Subcutaneous abdominal adipose tissue (tissue), 5 donors: ENCODE measurements around the gene BABAM1.

ENCODE experiments used
- H3K27ac ChIP-seq: one replicate; pipeline ENCODE4 v1.7.0; 2013; ENCODE audit warnings: low read depth, mild to moderate bottlenecking, inconsistent platforms, low read length, moderate library complexity
- H3K27me3 ChIP-seq, 5 donors: one replicate each; pipeline ENCODE4 v1.7.0; 2013; ENCODE audit warnings: low read length in 5 of 5, inconsistent platforms in 1 of 5; ENCODE audit not compliant: control insufficient read depth in 5 of 5, insufficient read depth in 4 of 5
- H3K36me3 ChIP-seq, 5 donors: one replicate each; pipeline ENCODE4 v1.7.0; 2013; ENCODE audit warnings: low read length in 5 of 5; ENCODE audit not compliant: control insufficient read depth in 5 of 5, insufficient read depth in 5 of 5
- H3K4me1 ChIP-seq, 5 donors: one replicate each; pipeline ENCODE4 v1.7.0; 2013; ENCODE audit warnings: low read length in 5 of 5, mild to moderate bottlenecking in 3 of 5, moderate library complexity in 1 of 5; ENCODE audit not compliant: control insufficient read depth in 5 of 5, insufficient read depth in 5 of 5
- H3K4me3 ChIP-seq, 5 donors: one replicate each; pipeline ENCODE4 v1.7.0; 2013; ENCODE audit warnings: low read length in 5 of 5, low read depth in 1 of 5
- H3K9ac ChIP-seq, 5 donors: one replicate each; pipeline ENCODE4 v1.7.0; 2013; ENCODE audit warnings: low read length in 5 of 5, mild to moderate bottlenecking in 4 of 5, moderate library complexity in 3 of 5
- H3K9me3 ChIP-seq, 5 donors: one replicate each; pipeline ENCODE4 v1.7.0; 2013; ENCODE audit warnings: low read length in 5 of 5; ENCODE audit not compliant: control insufficient read depth in 5 of 5
- donor health status: healthy.
- donor health status: healthy.
- donor health status: healthy.
- donor health status: healthy.
- donor health status: healthy.

BABAM1 gene

GRCh38 chr19:17300992-17301619, 33.9 kb downstream of the BABAM1 start:
- peaks cover 0 to 12% (median 4%) of the 10 kb centered on the region in 5 donors for H3K36me3 ChIP-seq
- H3K9ac ChIP-seq = no peak overlapping the region
- H3K27me3 ChIP-seq = no peaks in the 10 kb centered on the region
- no peak overlapping the region for H3K4me3 ChIP-seq
- H3K27ac ChIP-seq = no peak overlapping the region
- peaks cover 0 to 4% (median 3%) of the 10 kb centered on the region in 5 donors for H3K9me3 ChIP-seq
- peaks cover 3 to 42% (median 31%) of the 10 kb centered on the region in 5 donors for H3K4me1 ChIP-seq

- no peaks in the 10 kb centered on the region for H3K27me3 ChIP-seq
- peaks cover 0 to 12% (median 4%) of the 10 kb centered on the region in 5 donors for H3K36me3 ChIP-seq
- peak overlapping the region; percentile 19 to 67 (median 62) for H3K4me3 ChIP-seq
- no peak overlapping the region for H3K27ac ChIP-seq
- H3K9ac ChIP-seq = peak overlapping the region in 4 of 5 donors; percentile 66 to 76 (median 72)
- peaks cover 0 to 4% (median 3%) of the 10 kb centered on the region in 5 donors for H3K9me3 ChIP-seq
- peaks cover 3 to 49% (median 37%) of the 10 kb centered on the region in 5 donors for H3K4me1 ChIP-seq
These were observed 35.3 kb downstream of the BABAM1 start for GRCh38 chr19:17302391-17303166.

GRCh38 chr19:17303167-17303939, 36.1 kb downstream of the BABAM1 start, which contains the start of gene ABHD8:
ABHD8 (minus strand) TSS chr19:17303425; CDS start chr19:17301616, 1,809 bp downstream.
- Histone ChIP-seq H3K4me1 (peaks cover 3 to 49% (median 37%) of the 10 kb centered on the region in 5 donors), H3K9me3 (peaks cover 0 to under 1% (median 0%) of the 10 kb centered on the region in 5 donors), H3K4me3 (peak within 1 kb of the TSS; percentile 19 to 67 (median 62)), H3K27ac (peak within 1 kb of the TSS; percentile 86), H3K9ac (peak within 1 kb of the TSS in 4 of 5 donors; percentile 66 to 76 (median 72)), H3K36me3 (peaks cover 0 to 9% (median 2%) of the 10 kb centered on the region in 5 donors), H3K27me3 (no peaks in the 10 kb centered on the region)

- peak overlapping the region; percentile 86 for H3K27ac ChIP-seq
- no peaks in the 10 kb centered on the region for H3K9me3 ChIP-seq
- no peak overlapping the region for H3K9ac ChIP-seq
- H3K36me3 ChIP-seq = peaks cover 0 to 6% (median 2%) of the 10 kb centered on the region in 5 donors
- no peaks in the 10 kb centered on the region for H3K27me3 ChIP-seq
- peaks cover 3 to 51% (median 38%) of the 10 kb centered on the region in 5 donors for H3K4me1 ChIP-seq
- H3K4me3 ChIP-seq = peak overlapping the region in 2 of 5 donors; percentile 22 to 28
These were observed 36.7 kb downstream of the BABAM1 start for GRCh38 chr19:17303940-17304267.

GRCh38 chr19:17304386-17305215, 37.4 kb downstream of the BABAM1 start:
- Histone ChIP-seq H3K4me1 (peaks cover 3 to 54% (median 40%) of the 10 kb centered on the region in 5 donors), H3K9ac (no peak overlapping the region), H3K4me3 (no peak overlapping the region), H3K9me3 (no peaks in the 10 kb centered on the region), H3K27me3 (no peaks in the 10 kb centered on the region), H3K27ac (peak overlapping the region; percentile 86), H3K36me3 (peaks cover 0 to 6% (median 2%) of the 10 kb centered on the region in 5 donors)

GRCh38 chr19:17305216-17305516, 37.9 kb downstream of the BABAM1 start:
- Histone ChIP-seq H3K27me3 (no peaks in the 10 kb centered on the region), H3K9ac (no peak overlapping the region), H3K4me3 (peak overlapping the region in 4 of 5 donors; percentile 78 to 86 (median 80)), H3K27ac (peak overlapping the region; percentile 86), H3K9me3 (no peaks in the 10 kb centered on the region), H3K4me1 (peaks cover 4 to 60% (median 45%) of the 10 kb centered on the region in 5 donors), H3K36me3 (peaks cover 0 to 6% (median 2%) of the 10 kb centered on the region in 5 donors)

GRCh38 chr19:17305517-17306284, 38.5 kb downstream of the BABAM1 start, which contains the start of gene MRPL34:
MRPL34 (plus strand) TSS chr19:17305872; CDS start chr19:17305893, 21 bp downstream.
- H3K9ac ChIP-seq = peak within 1 kb of the TSS; percentile 48 to 89 (median 81)
- H3K36me3 ChIP-seq = peaks cover 0 to 3% (median 2%) of the 10 kb centered on the region in 5 donors
- no peaks in the 10 kb centered on the region for H3K27me3 ChIP-seq
- H3K27ac ChIP-seq = peak within 1 kb of the TSS; percentile 86
- H3K4me3 ChIP-seq = peak within 1 kb of the TSS; percentile 55 to 86 (median 79)
- peaks cover 9 to 65% (median 49%) of the 10 kb centered on the region in 5 donors for H3K4me1 ChIP-seq
- H3K9me3 ChIP-seq = no peaks in the 10 kb centered on the region

GRCh38 chr19:17306285-17306714, 39.1 kb downstream of the BABAM1 start:
- peaks cover 0 to under 1% (median 0%) of the 10 kb centered on the region in 5 donors for H3K36me3 ChIP-seq
- peaks cover 9 to 68% (median 51%) of the 10 kb centered on the region in 5 donors for H3K4me1 ChIP-seq

More at GRCh38 chr19:17306285-17306714, 39.1 kb downstream of the BABAM1 start:
- Histone ChIP-seq H3K27ac (peak overlapping the region; percentile 86), H3K27me3 (no peaks in the 10 kb centered on the region), H3K4me3 (peak overlapping the region; percentile 55 to 86 (median 79)), H3K9ac (peak overlapping the region in 4 of 5 donors; percentile 72 to 89 (median 83)), H3K9me3 (no peaks in the 10 kb centered on the region)
